Left lung (tissue), 10 donors: Measurements from ENCODE around the gene TCEAL9. TPM values are rescaled to one million over a fixed set of nuclear protein-coding genes. Genes with fewer than 3 reads are reported as not detected.
A peak's percentile ranks its signal among the peaks of the same experiment; 100 is the strongest.

Experiments
- ATAC-seq: fragments of 200-7000 bp; cut with Tn5 transposase; one replicate; pipeline ENCODE4 v1.9.1; 2020; ENCODE audit warnings: moderate library complexity
- DNase-seq, 4 donors: peaks; one replicate each; pipeline ENCODE4 v3.0.0-alpha.2; 2013 to 2020
- H3K27ac ChIP-seq, 2 donors: fragments of 200-600 bp; sonication (generic) in 1 of 2; one replicate each; pipeline versions ENCODE4 v1.5.0 to v1.8.0; 2020 to 2021
- H3K27me3 ChIP-seq, 2 donors: fragments of 200-600 bp; sonication (generic) in 1 of 2; one replicate each; pipeline versions ENCODE4 v1.5.0 to v1.8.0; 2020 to 2021
- H3K36me3 ChIP-seq, 2 donors: fragments of 200-600 bp; sonication (generic) in 1 of 2; one replicate each; pipeline versions ENCODE4 v1.5.0 to v1.8.0; 2020 to 2021
- H3K4me1 ChIP-seq, 2 donors: fragments of 200-600 bp; one replicate each; pipeline ENCODE4 v1.8.0; 2021
- H3K4me3 ChIP-seq, 2 donors: fragments of 200-600 bp; sonication (generic) in 1 of 2; one replicate each; pipeline versions ENCODE4 v1.5.0 to v1.8.0; 2020 to 2021; ENCODE audit warnings: mild to moderate bottlenecking in 1 of 2
- H3K9me3 ChIP-seq, 2 donors: fragments of 200-600 bp; sonication (generic) in 1 of 2; one replicate each; pipeline versions ENCODE4 v1.5.0 to v1.8.0; 2020 to 2021
- intact Hi-C, 2 donors: fragments of 100-400 bp; cut with DNase I; formaldehyde crosslinking; loops; one replicate each; pipeline versions ENCODE4 v1.11.2 to v1.14.2; 2022
- polyA plus RNA-seq, 6 donors: library from polyadenylated mRNA; unstranded; fragments of 120-200 nt; gene quantifications; one replicate each; pipeline ENCODE4 v1.2.1, GENCODE V29; 2013; ENCODE audit not compliant: insufficient read length in 6 of 6
- total RNA-seq, 2 donors: library from RNA; stranded (reverse); fragmentation: NEBNext Ultra II Directional; extraction: Animal tissue kit (Norgen Biotek cat#: 25700); gene quantifications; one replicate each; pipeline ENCODE4 v1.2.1, GENCODE V29; 2021
- TF ChIP-seq, protein P1 (sequence below), 2 donors: fragments of 200-600 bp; sonication (generic) in 1 of 2; IDR thresholded peaks; one replicate each; pipeline versions ENCODE4 v1.5.0 to v1.8.0; 2021; ENCODE audit warnings: antibody characterized with exemption in 2 of 2
- donor health status: DM: no; HTN: yes; CAD: no.
- donor health status: DM: no; HTN: no; CAD: no.

The TCEAL9 gene
- total and polyA plus RNA-seq, 8 donors: 47.8 to 154 (median 137) TPM

DNA sequence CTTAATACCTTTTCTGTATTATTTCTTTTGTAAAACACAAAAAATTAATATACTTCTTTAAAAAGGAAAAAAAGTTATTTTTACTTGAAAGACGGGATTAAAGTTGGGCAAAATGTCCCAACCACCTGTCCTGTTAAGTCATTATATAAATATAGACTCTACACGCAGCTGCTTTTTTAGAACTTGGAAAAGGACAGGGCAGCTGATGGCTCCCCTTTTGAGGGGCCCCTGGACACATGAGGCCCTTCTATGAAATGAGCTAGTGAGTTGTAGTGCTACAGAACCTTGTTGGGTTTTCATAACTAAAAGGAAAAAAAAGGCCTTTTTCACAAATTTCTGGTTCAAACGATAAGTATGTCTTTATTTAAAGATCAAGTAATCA, 44.9 kb upstream of the TCEAL9 start:
- intact Hi-C loops: no loop called here
- Histone ChIP-seq H3K9me3 (no peaks in the 10 kb centered on the region), H3K4me3 (no peak overlapping the region), H3K27me3 (peaks cover 15 to 18% of the 10 kb centered on the region in 2 donors), H3K36me3 (no peaks in the 10 kb centered on the region), H3K4me1 (no peaks in the 10 kb centered on the region), H3K27ac (no peak overlapping the region)
- ATAC-seq: no peak
- TF ChIP-seq, protein P1, sequence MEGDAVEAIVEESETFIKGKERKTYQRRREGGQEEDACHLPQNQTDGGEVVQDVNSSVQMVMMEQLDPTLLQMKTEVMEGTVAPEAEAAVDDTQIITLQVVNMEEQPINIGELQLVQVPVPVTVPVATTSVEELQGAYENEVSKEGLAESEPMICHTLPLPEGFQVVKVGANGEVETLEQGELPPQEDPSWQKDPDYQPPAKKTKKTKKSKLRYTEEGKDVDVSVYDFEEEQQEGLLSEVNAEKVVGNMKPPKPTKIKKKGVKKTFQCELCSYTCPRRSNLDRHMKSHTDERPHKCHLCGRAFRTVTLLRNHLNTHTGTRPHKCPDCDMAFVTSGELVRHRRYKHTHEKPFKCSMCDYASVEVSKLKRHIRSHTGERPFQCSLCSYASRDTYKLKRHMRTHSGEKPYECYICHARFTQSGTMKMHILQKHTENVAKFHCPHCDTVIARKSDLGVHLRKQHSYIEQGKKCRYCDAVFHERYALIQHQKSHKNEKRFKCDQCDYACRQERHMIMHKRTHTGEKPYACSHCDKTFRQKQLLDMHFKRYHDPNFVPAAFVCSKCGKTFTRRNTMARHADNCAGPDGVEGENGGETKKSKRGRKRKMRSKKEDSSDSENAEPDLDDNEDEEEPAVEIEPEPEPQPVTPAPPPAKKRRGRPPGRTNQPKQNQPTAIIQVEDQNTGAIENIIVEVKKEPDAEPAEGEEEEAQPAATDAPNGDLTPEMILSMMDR (IDR thresholded peaks at IDR 0.05): no peak
- no peak for DNase-seq

DNA sequence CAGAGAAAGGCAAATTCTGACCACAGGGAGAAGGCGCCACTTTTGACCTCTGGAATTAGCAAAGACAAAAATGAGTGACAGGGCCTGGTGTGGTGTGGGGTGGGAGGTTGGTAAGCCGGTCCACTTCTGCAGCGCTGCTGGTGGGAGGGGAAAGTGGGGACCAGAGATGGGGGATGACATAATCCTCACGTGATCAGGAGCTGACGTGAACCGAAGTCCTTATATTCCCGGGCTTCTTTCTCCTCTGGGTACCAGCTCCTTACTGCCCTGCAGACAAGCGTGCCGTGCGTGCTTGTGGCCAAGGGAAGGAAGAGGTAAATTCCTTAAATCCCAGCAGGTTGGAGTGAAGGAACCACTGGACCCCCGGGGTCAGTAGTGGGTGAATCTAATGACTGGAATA, 26.3 kb upstream of the TCEAL9 start, which contains the start of gene TCEAL7:
TCEAL7 (plus strand) TSS at position 249 of the 400 bp plus-strand sequence. CDS start 1,165 bp downstream, outside the sequence.
- H3K4me1 ChIP-seq: no peaks in the 10 kb centered on the region
- ATAC-seq (peak; percentile 44), DNase-seq (peak in 2 of 4 donors; percentile 35 to 62)
- peak within 1 kb of the TSS in 1 of 2 donors; percentile 0 for H3K4me3 ChIP-seq
- intact Hi-C loops: no loop called here
- H3K27me3 ChIP-seq: peaks cover 8 to 12% of the 10 kb centered on the region in 2 donors
- no peak within 1 kb of the TSS for H3K27ac ChIP-seq
- TF ChIP-seq, protein P1 (IDR thresholded peaks at IDR 0.05): no peak
- H3K9me3 ChIP-seq: no peaks in the 10 kb centered on the region
- no peaks in the 10 kb centered on the region for H3K36me3 ChIP-seq

DNA sequence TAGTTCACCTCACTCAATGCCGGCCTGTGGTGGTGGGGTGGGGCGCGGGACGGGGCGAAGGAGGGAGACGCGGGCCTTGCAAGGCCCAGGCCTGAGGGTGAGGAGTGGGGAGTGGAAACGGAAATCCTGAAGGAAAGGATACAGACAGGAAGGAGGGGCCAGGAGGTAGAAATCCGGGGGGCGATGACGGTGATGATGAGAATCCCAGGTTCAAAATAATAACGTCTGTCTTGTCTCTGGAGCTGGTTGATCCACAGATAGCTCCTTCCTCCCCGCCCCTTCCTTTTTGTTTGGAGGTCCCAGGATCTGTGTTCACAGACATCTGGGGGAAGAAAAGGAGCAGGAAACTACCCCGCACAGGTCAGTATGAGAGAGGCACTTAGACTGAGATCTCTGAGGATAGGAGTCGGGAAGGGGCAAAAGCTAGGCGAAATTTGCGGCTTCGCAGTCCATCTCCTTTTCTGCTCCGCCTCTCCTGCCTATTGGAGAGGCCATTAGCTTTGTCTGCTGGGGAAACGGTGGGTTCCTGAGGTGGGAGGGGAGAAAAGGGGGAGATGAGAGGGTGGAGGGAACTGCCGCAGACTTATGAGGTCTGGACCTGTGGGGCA, 25.5 kb upstream of the TCEAL9 start:
- no peak for ATAC-seq
- Histone ChIP-seq H3K27me3 (peaks cover 8 to 12% of the 10 kb centered on the region in 2 donors), H3K9me3 (no peaks in the 10 kb centered on the region), H3K36me3 (no peaks in the 10 kb centered on the region), H3K4me3 (peak overlapping the region in 1 of 2 donors; percentile 0), H3K4me1 (no peaks in the 10 kb centered on the region), H3K27ac (no peak overlapping the region)
- DNase-seq: peak in 1 of 4 donors; percentile 23
- intact Hi-C loops: no loop called here
- TF ChIP-seq, protein P1 (IDR thresholded peaks at IDR 0.05): no peak

DNA sequence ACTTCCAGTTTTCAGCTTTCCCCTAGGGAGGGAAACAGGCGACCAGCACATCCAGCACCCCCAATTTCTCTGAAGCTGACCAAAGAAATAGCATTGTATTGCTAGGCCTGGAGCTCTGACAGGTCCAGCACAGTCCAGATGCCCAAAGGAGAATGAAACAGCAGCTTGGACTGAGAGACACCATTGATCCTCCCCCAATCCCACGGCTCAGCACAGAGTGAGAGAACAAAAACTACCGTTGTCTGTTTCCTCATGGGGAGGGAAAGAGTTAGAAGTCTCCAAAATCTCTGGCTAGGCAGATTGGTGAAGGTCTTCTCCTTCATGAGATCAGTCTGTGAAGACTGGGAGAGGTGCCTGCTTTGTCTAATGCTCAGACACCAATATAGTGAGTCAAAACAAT, 17.6 kb upstream of the TCEAL9 start:
- H3K27ac ChIP-seq: no peak overlapping the region
- ATAC-seq (no peak), DNase-seq (no peak)
- no peaks in the 10 kb centered on the region for H3K9me3 ChIP-seq
- H3K4me1 ChIP-seq: no peaks in the 10 kb centered on the region
- peaks cover 0 to 4% of the 10 kb centered on the region in 2 donors for H3K27me3 ChIP-seq
- H3K4me3 ChIP-seq: no peak overlapping the region
- intact Hi-C loops: no loop called here
- no peaks in the 10 kb centered on the region for H3K36me3 ChIP-seq
- TF ChIP-seq, protein P1 (IDR thresholded peaks at IDR 0.05): no peak

DNA sequence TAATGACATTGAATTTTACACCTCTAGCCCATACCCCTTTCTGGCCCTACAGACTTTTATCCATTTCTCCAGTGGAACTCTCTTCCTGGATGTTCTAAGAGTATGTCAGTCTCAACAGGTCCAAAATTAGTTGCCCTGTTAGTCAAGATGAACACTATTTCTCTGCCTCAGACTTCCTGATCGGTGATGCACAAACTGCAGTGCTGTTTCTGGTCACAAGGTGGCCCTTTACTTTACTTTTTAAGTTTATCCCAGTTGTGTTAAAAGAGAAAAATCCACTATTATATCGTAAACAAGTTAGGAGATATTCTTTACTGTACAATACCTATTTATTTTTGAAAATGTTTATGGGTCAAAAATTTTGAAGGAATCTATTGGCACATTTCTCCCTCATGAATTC, 13.2 kb upstream of the TCEAL9 start:
- Histone ChIP-seq H3K36me3 (no peaks in the 10 kb centered on the region), H3K27ac (no peak overlapping the region), H3K9me3 (no peaks in the 10 kb centered on the region), H3K4me1 (no peaks in the 10 kb centered on the region), H3K4me3 (no peak overlapping the region), H3K27me3 (peaks cover 0 to 13% of the 10 kb centered on the region in 2 donors)
- intact Hi-C loops: loop anchor here in 1 of 2 donors (5.0 kb wide), 1 partner anchor 119 kb away; no protein-coding TSS in a partner anchor
- TF ChIP-seq, protein P1 (IDR thresholded peaks at IDR 0.05): peak; percentile 50 to 60
- ATAC-seq: peak; percentile 77
- peak in 1 of 4 donors; percentile 38 for DNase-seq
